ENCODE results near the gene LOXL1. TPM values are rescaled to one million over a fixed set of nuclear protein-coding genes. Genes with fewer than 3 reads are reported as not detected.

LOXL1 gene
- total RNA-seq, 1 donor from 2014 or later = 280 TPM

DNA sequence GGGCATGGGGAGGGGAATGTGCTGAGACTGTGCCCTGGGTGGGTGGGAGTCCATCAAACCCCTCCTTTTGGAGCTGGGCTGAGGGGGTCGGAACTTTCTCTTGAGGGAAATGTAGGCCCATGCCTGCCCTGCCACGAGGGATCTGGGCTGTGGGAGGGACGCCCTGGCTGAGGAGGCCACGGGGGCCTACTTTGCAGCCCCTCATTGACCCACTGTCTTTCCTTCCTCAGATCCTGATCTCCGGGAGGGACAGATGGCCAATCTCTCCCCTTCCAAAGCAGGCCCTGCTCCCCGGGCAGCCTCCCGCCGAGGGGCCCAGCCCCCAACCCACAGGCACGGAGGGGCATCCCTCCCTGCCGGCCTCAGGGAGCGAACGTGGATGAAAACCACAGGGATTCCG, 25.3 kb downstream of the LOXL1 start:
- peak overlapping the region; percentile 96 for H3K27ac Mint-ChIP-seq (ENCODE audit: unreplicated experiment)
- no peaks in the 10 kb centered on the region for H3K79me2 ChIP-seq (ENCODE audit: insufficient read depth, low read length)
- no peak overlapping the region for H2AFZ ChIP-seq (ENCODE audit: low read depth, low read length)
- peaks cover 6% of the 10 kb centered on the region for H4K20me1 ChIP-seq (ENCODE audit: insufficient read depth, low read length)
- H3K4me3 Mint-ChIP-seq (ENCODE audit: unreplicated experiment) = peak overlapping the region; percentile 29
- H3K4me2 ChIP-seq (ENCODE audit: low read length) = peak overlapping the region; percentile 61
- FAIRE-seq = no peak
- H3K9me3 Mint-ChIP-seq (ENCODE audit: unreplicated experiment) = no peaks in the 10 kb centered on the region
- H3K4me1 ChIP-seq (ENCODE audit: insufficient read depth, low read length) = peaks cover 29% of the 10 kb centered on the region
- peak overlapping the region; percentile 83 for H3K27ac ChIP-seq (ENCODE audit: low read depth, low read length)
- peaks cover 39% of the 10 kb centered on the region for H3K36me3 ChIP-seq (ENCODE audit: insufficient read depth, low read length)
- DNase-seq (ENCODE audit: low read depth) = no peak
- H3K4me1 Mint-ChIP-seq (ENCODE audit: low read depth, unreplicated experiment) = peaks cover 41% of the 10 kb centered on the region
- peak overlapping the region; percentile 76 for H3K9ac ChIP-seq (ENCODE audit: low read length)
- peaks cover 23% of the 10 kb centered on the region for H3K36me3 Mint-ChIP-seq (ENCODE audit: low read depth, unreplicated experiment)
- no peaks in the 10 kb centered on the region for H3K27me3 ChIP-seq (ENCODE audit: insufficient read depth, low read length)
- H3K27me3 Mint-ChIP-seq (ENCODE audit: low read depth, unreplicated experiment) = no peaks in the 10 kb centered on the region
- no peak for TF ChIP-seq CTCF (IDR thresholded peaks at IDR 0.05; ENCODE audit: insufficient read depth, low read depth, low read length)
- TF ChIP-seq EZH2 (IDR thresholded peaks at IDR 0.05; ENCODE audit: insufficient read depth, low read length) = no peak
- no peak overlapping the region for H3K4me3 ChIP-seq (ENCODE audit: insufficient read depth, low read depth, low read length)
- no peaks in the 10 kb centered on the region for H3K9me3 ChIP-seq (ENCODE audit: insufficient read depth, low read depth, low read length)

DNA sequence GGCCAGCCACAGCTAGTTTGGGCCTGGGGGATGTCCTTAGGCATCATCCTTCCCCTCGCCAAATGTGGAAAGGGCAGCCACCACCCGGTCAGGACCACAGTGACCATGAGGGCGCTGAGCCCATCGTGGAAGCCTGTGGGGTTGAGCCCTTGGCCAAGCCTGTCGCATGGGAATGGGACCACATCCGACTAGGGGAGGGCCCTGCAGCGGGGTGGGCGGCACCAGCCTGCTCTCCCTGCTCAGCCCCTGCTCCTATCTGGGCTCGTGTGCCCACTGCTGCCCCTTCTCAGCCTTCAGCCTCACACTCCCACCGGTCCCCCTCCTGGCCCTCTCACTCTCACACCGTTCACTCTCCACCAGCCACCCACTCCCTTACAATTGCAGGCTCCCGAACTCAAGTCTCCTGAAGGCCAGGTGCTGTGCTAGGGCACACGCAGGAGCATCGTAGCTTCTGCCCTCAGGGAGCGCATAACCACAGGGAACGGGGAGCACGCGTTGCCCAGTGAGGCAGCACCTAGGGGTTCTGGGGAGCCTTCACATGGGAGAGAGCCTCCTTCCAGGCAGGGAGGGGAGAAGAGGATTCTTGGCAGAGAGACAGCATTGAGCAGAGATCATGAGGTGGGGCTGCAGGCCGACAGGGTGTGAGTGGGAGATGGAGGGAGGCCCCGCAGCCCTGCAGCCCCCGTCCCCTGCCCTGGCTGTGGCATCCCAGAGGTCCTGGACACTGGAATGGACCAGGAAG, 26.1 kb downstream of the LOXL1 start:
- FAIRE-seq (no peak), DNase-seq (ENCODE audit: low read depth) (no peak)
- peaks cover 5% of the 10 kb centered on the region for H4K20me1 ChIP-seq (ENCODE audit: insufficient read depth, low read length)
- H3K4me3 ChIP-seq (ENCODE audit: insufficient read depth, low read depth, low read length) = no peak overlapping the region
- peaks cover 36% of the 10 kb centered on the region for H3K4me1 ChIP-seq (ENCODE audit: insufficient read depth, low read length)
- H3K27me3 ChIP-seq (ENCODE audit: insufficient read depth, low read length) = no peaks in the 10 kb centered on the region
- Mint-ChIP-seq H3K36me3 (ENCODE audit: low read depth, unreplicated experiment) (peaks cover 20% of the 10 kb centered on the region), H3K4me3 (ENCODE audit: unreplicated experiment) (no peak overlapping the region), H3K27ac (ENCODE audit: unreplicated experiment) (peak overlapping the region; percentile 66), H3K9me3 (ENCODE audit: unreplicated experiment) (no peaks in the 10 kb centered on the region), H3K4me1 (ENCODE audit: low read depth, unreplicated experiment) (peaks cover 47% of the 10 kb centered on the region), H3K27me3 (ENCODE audit: low read depth, unreplicated experiment) (peaks cover 2% of the 10 kb centered on the region)
- H3K9ac ChIP-seq (ENCODE audit: low read length) = peak overlapping the region; percentile 76
- H2AFZ ChIP-seq (ENCODE audit: low read depth, low read length) = no peak overlapping the region
- H3K79me2 ChIP-seq (ENCODE audit: insufficient read depth, low read length) = no peaks in the 10 kb centered on the region
- no peak overlapping the region for H3K4me2 ChIP-seq (ENCODE audit: low read length)
- H3K36me3 ChIP-seq (ENCODE audit: insufficient read depth, low read length) = peaks cover 35% of the 10 kb centered on the region
- TF ChIP-seq EZH2 (IDR thresholded peaks at IDR 0.05; ENCODE audit: insufficient read depth, low read length) = no peak
- no peak for TF ChIP-seq CTCF (IDR thresholded peaks at IDR 0.05; ENCODE audit: insufficient read depth, low read depth, low read length)
- no peak overlapping the region for H3K27ac ChIP-seq (ENCODE audit: low read depth, low read length)
- H3K9me3 ChIP-seq (ENCODE audit: insufficient read depth, low read depth, low read length) = no peaks in the 10 kb centered on the region

Data from astrocyte (in vitro differentiated cells and primary cell).